NOMO-1 treated with DMSO at 0.1 percent for 48 hours (cell line): ENCODE data around the gene JAKMIP1.
"Not testable (repeated sequence)": the region's sequence is repeated elsewhere in the genome, so short reads cannot be mapped to it uniquely, and the experiment has no call there.

Source experiments
- DNase-seq: peaks from one replicate; lab custom pipeline; 2025; ENCODE audit not compliant: unreplicated experiment; lab: John Stamatoyannopoulos, UW

Gene JAKMIP1

DNA sequence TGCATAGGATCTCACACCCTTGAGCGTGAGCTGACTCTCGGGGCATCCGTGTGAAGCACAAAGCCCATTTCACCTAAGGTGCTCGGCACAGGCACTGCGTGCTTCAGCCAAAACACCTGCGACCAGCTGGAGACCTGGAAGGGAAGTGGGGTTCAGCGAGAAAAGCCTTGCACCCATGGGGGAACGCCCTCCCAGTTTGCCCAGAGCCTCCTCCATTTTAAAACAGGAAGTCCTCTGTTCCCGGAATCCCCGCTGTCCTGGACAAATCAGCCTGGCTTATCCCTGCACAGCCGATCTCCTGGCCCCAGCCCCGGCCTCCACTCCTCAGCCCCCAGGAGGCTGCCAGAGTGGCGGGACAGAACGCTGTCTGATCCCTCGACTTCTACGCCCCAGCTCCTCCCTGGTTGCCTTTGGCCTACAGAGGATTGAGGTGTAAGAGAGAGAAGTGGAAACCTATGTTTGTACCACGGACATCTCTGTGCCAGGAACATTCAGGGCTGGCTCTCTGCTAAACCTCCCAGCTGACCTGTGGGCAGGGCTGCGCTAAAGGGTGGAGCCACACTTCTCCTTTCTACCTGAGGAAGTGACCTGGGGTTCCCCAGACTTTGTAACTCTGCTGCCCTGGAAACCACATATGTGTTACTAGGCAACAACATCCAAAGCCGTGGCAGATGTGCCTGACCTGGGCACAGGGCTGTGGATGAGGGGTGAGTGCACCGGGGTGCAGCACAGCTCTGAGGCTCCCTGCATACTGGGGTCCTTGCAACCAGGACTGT is 178.3 kb downstream of the JAKMIP1 start:
- DNase-seq, result no peak

DNA sequence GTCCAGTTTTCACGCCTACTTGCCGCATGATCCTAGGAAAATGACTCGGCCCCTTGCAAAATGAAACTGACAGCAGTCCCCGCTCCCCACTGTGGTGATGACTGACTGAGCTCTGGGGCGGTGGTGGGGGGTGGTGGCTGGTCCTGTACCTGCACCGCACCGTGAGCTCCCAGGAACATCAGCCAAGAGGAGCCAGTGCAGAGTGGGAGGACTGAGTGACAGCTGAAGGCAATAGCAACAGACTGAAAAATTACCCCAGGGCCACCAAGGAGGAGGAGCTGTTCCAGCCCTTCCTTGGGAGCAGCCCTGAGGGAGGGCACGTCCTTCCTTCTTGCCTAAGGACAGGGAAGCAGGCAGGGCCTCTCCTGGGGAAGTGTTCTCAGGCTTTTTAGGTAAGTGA is 179.7 kb downstream of the JAKMIP1 start:
- DNase-seq, result no peak

DNA sequence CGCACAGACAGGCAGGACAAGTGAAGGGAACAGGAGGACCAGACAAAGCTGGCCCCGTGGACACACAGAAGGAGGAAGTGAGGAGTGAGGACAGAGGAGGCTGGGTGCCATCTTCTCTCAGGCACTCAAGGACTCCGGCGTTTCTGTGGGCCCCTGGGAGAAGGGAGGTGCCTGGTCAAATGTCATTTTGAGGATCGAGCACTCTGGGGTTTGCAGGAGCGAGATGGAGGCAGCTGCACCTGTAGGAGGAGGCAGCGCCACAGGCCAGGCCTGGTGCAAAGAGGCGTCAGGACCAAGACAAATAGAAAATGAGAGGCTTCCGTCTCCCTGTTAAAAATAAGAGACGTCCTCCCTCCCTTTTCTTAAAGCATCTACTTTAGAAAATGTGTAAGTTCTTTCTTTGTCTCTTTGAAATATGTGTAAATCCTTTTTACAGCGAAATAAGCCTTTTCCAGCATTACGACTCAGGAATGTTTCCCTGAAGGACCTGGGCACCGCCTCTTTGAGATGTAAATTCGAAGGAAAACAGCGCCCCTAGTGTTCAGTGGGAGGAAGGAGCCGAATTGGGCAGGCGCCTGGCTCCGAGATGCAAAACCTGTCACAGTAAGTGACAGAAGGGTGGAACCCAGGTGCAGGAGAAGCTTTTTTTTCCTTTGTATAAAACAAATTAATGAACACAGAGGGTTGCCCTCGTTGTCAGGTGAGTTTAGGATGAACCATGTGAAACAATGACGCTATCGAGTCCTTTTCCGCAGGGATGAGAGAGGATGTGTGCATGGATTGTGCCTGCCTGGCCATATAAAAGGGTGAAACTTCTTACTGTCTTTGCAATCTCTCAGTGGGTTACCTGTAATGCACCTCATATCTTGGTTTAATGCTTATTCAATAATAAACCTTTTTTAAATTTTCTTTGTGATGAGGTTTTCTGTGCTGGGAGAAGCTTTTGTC is 180.8 kb downstream of the JAKMIP1 start:
- DNase-seq, result no peak

DNA sequence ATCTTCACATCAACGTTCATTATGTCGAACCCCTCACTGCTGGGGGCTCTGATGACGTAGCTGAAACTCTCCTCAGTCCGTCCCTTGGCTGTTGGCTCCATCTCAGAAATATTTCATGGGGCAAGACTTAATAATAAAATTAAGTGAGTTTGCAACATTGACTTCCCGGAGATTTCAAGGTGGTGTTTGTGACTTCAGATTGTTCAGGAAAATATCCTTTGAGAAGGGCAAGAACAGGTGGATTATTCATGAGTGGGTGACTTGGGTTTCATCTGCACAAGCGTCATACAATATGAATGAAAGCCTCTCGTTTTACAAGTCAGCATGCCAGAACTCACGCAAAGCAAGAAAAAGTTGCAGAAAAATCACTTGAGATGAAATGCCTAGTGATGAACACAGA is 182.0 kb downstream of the JAKMIP1 start, which contains the start of gene C4orf50:
C4orf50 (minus strand) TSS at position 101 of the 400 bp plus-strand sequence.
- DNase-seq, result no peak

DNA sequence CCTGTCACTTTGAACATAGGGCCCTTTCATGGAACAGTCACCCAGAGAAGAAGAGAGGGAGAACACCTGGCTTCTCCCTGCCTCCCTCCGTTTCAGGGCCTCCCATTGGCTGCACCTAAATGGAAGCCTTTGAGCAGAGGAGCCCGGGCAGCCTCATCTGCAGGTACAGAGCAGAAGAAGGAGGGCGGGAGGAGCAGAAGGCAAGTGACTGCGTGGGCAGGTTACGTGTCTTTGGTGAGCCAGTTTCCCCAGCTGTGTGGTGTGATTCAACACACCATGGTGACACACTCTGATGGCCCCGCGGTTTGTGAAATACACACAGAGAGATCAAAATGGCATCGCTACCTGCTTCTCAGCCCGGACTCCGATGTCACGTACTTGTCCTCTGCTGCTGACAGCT is 182.5 kb downstream of the JAKMIP1 start:
- no peak for DNase-seq

DNA sequence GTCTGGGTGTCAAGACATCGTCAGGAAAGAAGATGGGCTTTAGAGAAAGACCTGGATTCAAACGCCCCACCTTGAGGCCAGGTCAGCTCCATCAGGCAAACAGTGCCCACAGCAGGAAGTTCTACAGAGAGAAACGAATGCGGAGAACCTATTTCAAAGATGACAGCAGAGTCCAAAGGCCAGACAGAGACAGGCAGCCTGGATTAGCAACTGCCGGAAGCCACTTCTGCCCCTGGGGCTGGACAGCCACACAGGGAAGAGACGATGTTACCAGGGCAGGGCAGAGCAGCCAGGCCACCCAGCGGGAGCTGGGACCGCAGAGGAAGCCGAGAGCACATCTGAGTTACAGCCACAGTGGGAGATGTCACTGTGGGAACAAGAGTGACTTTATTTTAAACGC is 183.3 kb downstream of the JAKMIP1 start:
- no peak for DNase-seq

DNA sequence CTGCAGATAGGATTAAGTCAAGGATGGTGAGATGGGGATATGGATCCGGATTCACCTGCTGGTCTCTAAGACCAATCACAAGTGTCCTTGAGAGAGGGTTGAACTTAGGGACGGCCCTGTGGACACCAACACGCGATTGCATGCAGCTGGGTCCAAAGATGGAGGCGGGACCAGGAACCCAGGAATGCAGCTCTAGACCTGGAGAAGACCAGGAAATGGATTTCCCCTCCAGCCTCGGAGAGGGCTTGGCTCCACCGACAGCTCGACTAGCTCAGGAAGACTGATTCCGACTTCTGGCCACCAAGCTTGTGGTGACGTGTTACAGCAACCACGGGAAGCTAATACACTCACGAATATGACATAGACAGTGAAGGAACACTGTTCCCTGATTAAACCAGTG is 186.8 kb downstream of the JAKMIP1 start:
- DNase-seq, result no peak

DNA sequence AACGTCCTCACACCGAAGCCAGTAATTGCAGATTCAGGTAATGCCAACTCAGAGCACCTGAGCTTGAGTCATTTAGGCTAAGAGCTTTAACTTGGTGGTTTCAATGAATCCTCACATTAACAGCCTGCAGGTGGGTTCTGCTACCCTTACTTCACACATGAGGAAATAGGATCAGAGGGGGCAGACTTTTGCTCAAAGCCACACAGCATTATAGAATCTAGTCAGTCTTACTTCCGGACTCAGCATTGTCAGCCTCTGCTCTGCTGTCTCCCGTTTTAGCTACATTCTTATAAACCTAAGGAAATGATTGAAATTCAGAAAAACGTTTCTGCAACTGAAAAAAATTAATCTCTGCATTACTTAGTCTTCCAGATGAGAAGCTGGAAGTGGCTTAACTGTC is 188.1 kb downstream of the JAKMIP1 start:
- DNase-seq, result no peak

DNA sequence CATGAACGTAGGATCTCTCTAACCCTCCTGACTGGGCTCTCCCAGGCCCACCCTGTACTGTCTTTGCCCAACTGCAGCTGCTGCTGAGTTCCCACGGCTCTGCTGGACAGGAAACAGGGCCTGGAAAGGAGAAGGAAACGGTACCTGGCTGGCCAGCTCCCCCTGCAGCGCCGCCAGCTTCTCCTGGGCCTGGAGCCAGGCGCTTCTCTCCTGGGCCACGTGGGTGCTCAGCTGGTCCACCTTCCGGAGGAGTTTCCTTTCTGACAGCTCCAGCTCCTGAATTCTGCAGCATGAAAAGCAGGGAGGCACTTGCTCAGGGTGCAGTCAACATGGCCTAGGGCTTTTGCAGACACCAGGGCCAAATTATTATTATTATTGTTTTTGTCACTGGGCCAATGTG is 188.7 kb downstream of the JAKMIP1 start:
- DNase-seq, result no peak

DNA sequence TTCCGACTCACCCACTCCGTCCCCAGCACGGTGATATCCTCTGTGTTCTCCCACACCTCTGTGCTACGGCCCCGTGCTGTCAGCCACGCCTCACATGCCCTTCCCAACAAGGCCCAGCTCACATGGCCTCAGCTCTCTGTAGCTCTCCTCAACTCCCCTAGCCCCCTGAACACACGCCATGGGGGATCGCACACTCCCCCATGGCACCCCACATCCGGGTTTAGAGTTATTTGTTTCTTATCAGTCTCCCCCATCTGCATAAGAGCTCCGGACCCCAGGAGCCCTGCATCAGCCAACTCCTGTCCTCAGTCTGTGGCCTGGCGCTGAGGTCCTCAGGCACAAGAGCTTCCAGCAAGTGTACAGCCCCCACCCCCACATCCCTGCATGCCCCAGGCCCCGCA is 189.1 kb downstream of the JAKMIP1 start:
- DNase-seq, result no peak

DNA sequence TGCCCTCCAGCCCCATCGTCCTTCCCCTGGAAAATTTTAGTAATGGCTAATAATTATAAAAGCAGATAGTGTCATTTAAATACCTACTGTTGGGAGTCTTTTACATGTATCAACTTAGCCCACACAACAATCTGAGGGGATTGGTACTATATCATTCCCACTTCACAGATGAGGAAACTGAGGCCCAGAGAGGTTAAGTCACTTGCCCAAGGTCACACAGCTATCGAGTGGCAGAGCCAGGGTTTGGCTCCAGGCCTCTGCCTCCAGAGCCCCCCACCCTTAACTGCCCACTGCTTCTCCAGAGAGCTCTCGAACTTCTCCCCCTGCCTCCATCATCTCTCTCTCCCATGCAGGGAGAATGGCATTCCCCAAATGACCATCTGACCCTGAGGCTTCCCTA is 189.6 kb downstream of the JAKMIP1 start:
- no peak for DNase-seq

DNA sequence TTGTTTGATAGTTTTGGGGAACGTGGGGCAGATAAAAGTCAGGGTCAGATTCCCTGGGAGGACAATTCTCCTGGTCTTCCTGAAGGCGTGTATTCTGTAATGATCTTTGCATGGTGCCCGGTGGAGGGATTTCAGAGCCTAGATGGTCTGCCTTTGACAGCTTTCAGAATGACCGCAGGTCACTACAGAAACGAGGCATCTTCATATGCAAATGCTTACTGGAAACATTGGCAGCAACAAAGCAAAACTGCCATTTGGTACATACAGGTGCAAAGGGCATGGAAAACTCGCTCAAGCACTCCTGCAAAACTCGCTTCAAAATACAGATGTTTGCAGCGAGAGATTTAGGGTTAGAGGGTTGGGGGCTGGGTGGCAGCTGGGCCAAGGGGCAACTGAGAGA is 190.9 kb downstream of the JAKMIP1 start:
- no peak for DNase-seq

DNA sequence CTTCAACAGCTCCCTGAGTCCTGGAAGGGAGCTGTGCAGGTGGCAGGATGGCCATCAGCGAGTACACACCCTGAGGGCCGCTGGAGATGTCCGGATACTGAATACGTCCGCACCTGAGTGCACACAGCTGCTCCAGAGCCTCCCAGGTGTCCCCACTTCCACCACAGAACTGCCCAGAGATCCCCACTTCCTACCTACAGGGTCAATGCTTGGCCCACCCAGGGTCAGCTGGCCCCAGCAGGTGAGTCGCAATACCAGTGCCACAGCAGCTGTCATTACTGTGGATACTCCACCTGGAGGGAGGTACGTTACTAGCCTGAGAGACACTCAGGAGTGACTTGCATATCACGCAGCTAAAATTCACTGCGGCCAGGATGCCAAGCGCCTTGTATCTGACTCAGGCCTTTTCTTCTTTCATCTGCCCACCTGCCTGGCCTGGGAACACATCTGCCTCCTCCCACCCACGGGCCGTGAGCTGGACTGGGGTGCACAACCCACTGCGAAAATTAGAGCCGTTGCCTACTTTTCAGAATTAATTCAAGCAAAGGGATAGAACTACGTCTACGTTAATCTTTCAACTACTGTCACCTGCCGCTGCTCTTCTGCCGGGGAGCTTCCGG is 191.5 kb downstream of the JAKMIP1 start:
- DNase-seq, result no peak

DNA sequence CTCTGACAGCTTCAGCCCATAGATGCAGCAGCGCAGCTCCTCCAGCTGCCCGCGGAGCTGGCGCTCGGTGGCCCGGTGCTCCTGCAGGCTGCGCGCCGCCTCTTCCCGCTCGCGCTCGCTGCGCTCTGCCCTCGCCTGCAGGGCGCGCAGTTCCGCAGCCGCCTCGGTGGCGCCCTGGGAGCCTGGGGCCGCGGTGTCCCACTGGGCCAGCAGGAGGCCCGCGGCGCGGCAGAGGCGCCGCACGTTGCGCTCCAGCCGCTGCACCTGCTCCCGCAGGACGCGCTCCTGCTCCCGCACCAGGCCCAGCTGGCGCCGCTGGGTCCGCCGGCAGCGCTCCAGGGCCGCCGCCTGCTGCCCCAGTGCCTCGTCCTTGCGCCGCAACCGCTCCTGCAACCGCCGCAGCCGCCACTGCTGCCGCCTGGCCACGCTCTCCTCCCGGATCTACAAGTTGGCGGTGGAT is 192.2 kb downstream of the JAKMIP1 start:
- no peak for DNase-seq

DNA sequence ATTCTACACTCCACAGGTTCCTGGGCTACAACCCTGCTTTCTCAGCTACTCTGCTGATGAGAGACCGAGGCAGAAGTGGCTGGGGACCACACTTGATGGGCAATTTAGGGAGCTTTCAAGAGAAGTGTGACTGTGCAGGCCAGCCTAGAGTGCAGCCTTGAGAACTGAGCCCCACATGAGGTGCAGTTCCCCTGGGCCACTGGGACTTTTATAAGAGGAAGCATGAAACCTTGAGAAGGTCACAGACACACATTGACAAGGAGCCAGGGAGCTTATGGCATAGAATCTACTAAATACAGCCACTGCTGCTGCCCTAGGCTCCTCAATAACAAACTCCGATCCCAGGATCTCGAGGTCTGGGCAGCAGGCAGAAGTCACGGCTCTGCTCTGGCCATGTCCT is 195.2 kb downstream of the JAKMIP1 start:
- no peak for DNase-seq

DNA sequence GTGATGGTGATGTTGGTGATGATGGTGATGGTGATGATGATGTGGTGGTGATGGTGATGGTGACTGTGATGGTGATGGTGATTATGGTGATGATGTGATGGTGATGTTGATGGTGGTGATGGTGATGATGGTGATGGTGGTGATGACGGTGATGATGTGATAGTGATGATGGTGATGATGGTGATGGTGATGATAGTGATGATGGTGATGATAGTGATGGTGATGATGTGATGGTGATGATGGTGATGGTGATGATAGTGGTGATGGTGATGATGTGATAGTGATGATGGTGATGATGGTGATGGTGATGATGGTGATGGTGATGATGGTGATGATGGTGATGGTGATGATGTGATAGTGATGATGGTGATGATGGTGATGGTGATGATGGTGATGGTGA is 196.9 kb downstream of the JAKMIP1 start:
- not testable (repeated sequence) for DNase-seq

DNA sequence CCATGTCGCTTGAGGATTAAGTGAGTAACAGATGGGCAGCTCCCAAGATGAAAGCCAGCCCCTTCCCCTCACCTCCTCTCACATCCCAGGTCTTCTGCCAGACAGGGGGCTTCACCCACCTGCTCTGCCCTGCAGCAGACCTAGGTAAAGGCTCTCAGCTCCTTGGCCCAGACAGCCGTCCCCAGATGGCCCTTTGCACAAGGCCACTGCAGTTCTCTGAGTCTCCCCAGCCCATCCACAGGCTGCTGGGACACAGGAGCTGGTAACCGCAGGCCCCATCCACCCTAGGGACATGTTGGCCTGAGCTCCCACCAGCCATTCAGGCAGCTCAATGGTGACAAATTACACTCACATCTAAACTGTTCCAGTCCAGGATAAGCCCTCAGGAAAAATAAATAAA is 197.4 kb downstream of the JAKMIP1 start:
- DNase-seq, result no peak

DNA sequence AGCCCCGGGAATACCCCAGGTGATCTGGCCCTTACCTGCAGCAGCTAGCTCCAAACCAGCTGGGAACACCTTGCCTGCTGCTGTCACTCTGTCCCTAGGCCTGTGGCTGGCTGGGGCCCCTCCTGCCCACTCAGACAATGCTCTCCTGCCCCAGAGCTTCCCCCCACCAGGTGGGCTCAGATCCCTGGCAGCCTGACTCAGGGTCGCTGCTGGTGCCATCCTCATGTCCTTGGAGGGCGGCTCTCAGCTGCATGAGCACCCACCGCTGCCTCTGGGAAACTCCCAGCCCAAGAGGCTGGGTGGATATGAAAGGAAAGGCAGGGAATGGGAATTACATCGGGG is 197.9 kb downstream of the JAKMIP1 start:
- DNase-seq, result no peak

DNA sequence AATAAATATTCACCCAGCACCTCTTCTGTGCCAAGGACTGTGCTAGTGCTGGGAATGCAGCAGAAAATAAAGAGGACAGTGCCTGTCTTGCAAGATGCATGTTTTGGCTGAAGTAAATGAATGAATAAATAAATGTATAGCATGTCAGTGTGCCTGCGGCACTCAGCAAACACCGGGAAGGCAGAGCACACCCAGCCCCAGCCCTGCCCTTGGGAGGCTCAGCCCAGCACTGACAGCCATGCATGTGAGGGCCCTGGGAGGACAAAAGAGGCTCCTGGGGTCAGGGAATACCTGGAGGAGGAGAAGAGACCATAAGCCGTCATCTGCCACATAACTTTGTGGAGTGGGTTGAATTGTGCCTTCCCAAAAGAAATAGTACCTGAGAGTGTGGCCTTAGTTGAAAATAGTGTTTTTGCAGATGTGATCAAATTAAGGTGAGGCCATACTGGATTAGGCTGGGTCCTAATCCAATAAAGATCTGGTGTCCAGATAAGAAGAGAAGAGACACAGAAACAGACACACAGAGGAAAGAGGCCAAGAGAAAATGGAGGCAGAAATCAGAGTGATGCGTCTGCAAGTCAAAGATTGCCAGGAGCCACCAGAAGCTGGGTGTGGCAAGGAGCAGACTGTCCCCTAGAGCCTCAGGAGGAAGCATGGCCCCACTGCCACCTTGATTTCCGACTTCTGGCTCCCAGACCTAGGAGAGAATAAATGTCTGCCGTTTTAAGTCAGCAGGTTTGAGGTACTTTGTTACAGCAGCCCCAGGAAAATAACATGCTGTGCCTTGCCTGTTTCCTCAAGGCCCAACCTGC is 198.5 kb downstream of the JAKMIP1 start:
- DNase-seq, result no peak

DNA sequence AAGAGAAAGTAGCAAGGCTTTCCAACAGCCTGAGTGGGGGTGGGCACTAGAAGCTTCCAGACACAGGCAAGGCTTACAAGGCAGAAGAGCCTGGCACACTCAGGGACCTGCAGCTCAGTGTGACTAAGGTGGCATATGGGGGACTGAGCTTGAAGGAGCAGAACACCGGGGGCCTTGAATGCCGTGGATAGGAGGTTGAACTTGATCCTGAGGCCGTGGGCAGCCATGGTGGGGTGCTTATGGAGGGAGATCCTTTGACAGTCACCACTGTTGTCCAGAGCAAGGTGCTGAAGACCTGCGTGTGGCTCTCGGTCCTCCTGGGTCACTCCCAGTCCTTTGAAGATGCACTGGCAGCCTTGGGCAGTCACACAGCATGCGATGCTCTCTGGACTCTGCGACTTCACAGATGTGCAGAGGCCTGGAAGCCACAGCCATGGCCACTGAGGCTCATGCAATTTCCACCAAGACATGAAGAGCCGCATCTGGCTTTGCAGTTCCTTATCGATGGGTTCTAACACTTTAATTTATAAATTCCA is 200.5 kb downstream of the JAKMIP1 start:
- DNase-seq, result no peak

DNA sequence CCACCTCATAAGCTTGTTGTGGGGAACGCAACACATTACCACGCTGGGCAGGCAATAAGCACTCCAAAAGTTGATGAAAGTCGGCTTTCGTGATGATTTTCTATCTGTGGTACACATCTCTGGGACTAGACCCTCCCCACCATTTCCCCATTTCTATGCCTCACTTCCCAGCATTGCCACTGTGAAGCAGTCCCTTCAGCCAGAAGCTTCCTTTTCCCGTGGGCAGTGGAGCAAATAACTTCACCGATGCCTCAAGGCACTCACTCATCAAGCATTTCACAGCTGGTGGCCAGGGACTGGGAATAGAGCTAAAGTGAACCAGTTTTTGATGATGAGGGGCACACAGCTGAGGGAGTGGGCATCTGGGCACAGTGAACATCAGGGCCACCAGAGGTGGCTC is 201.0 kb downstream of the JAKMIP1 start:
- no peak for DNase-seq
